ENCODE measurements around the gene WNT8B.

GRCh38 chr10:100462709-100463108, at the start of gene WNT8B:
- TF ChIP-seq POLR2A (IDR thresholded peaks at IDR 0.05): no peak
- TF ChIP-seq, protein P1, sequence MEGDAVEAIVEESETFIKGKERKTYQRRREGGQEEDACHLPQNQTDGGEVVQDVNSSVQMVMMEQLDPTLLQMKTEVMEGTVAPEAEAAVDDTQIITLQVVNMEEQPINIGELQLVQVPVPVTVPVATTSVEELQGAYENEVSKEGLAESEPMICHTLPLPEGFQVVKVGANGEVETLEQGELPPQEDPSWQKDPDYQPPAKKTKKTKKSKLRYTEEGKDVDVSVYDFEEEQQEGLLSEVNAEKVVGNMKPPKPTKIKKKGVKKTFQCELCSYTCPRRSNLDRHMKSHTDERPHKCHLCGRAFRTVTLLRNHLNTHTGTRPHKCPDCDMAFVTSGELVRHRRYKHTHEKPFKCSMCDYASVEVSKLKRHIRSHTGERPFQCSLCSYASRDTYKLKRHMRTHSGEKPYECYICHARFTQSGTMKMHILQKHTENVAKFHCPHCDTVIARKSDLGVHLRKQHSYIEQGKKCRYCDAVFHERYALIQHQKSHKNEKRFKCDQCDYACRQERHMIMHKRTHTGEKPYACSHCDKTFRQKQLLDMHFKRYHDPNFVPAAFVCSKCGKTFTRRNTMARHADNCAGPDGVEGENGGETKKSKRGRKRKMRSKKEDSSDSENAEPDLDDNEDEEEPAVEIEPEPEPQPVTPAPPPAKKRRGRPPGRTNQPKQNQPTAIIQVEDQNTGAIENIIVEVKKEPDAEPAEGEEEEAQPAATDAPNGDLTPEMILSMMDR (IDR thresholded peaks at IDR 0.05): no peak
- TF ChIP-seq EP300 (IDR thresholded peaks at IDR 0.05): no peak

All from gastroesophageal sphincter (tissue), 3 donors.